SK-N-SH treated with all-trans-retinoic acid at 6 μM for 48 hours (cell line): ENCODE measurements around the gene TOP2B.

Experiments
- ATAC-seq: fragments of 200-7000 bp; cut with Tn5 transposase; 3 replicates; pipeline ENCODE4 v1.9.1; 2020; ENCODE audit warnings: mild to moderate bottlenecking, moderate library complexity
- BACH2 ChIP-seq: fragments of 250-450 bp; sonication (Bioruptor Pico); IDR thresholded peaks from 2 replicates; pipeline ENCODE4 v1.9.0; 2021; ENCODE audit warnings: mild to moderate bottlenecking, borderline replicate concordance
- CREB5 ChIP-seq: fragments of 250-450 bp; sonication (Bioruptor Pico); IDR thresholded peaks from 2 replicates; pipeline ENCODE4 v1.5.1; 2020; ENCODE audit warnings: low read depth, mild to moderate bottlenecking, moderate library complexity
- CSRNP3 ChIP-seq: fragments of 250-450 bp; sonication (Bioruptor Pico); IDR thresholded peaks from 2 replicates; pipeline ENCODE4 v1.5.1; 2021; ENCODE audit warnings: mild to moderate bottlenecking, moderate library complexity
- GLIS3 ChIP-seq: fragments of 250-450 bp; sonication (Bioruptor Pico); IDR thresholded peaks from 2 replicates; pipeline ENCODE4 v1.5.0; 2020; ENCODE audit warnings: mild to moderate bottlenecking, moderate library complexity
- ISL1 ChIP-seq: fragments of 250-450 bp; sonication (Bioruptor Pico); IDR thresholded peaks from 2 replicates; pipeline ENCODE4 v2.1.2; 2022; ENCODE audit warnings: mild to moderate bottlenecking, moderate library complexity
- OSR1 ChIP-seq: fragments of 250-450 bp; sonication (Bioruptor Pico); IDR thresholded peaks from 2 replicates; pipeline ENCODE4 v1.8.0; 2022; ENCODE audit warnings: moderate library complexity, mild to moderate bottlenecking, inconsistent platforms
- PATZ1 ChIP-seq: fragments of 250-450 bp; sonication (Bioruptor Pico); IDR thresholded peaks from 2 replicates; pipeline ENCODE4 v1.8.0; 2020; ENCODE audit warnings: mild to moderate bottlenecking, moderate library complexity, borderline replicate concordance
- PPARA ChIP-seq: fragments of 250-450 bp; sonication (Bioruptor Pico); IDR thresholded peaks from 2 replicates; pipeline ENCODE4 v1.5.0; 2020; ENCODE audit warnings: mild to moderate bottlenecking, borderline replicate concordance
- ZC3H10 ChIP-seq: fragments of 250-450 bp; sonication (Bioruptor Pico); IDR thresholded peaks from 2 replicates; pipeline ENCODE4 v1.5.1; 2021; ENCODE audit warnings: mild to moderate bottlenecking, moderate library complexity
- ZFP3 ChIP-seq: fragments of 250-450 bp; sonication (Bioruptor Pico); IDR thresholded peaks from 2 replicates; pipeline ENCODE4 v1.5.0; 2020; ENCODE audit warnings: mild to moderate bottlenecking, moderate library complexity
- ZFP30 ChIP-seq: fragments of 450-650 bp; formaldehyde crosslinking; IDR thresholded peaks from 2 replicates; pipeline ENCODE4 v1.5.0; 2022; ENCODE audit warnings: mild to moderate bottlenecking, moderate library complexity
- ZNF565 ChIP-seq: fragments of 450-650 bp; formaldehyde crosslinking; conservative IDR thresholded peaks from 2 replicates; pipeline ENCODE4 v1.5.0; 2020; ENCODE audit warnings: low read depth, mild to moderate bottlenecking, moderate library complexity
- ZNF8 ChIP-seq: fragments of 450-650 bp; formaldehyde crosslinking; IDR thresholded peaks from 2 replicates; pipeline ENCODE4 v1.5.0; 2020; ENCODE audit warnings: mild to moderate bottlenecking, moderate library complexity
- TF ChIP-seq, protein P1 (sequence below): fragments of 250-450 bp; sonication (Bioruptor Pico); IDR thresholded peaks from 2 replicates; pipeline ENCODE4 v1.8.0; 2021; ENCODE audit warnings: low read depth, mild to moderate bottlenecking, moderate library complexity, borderline replicate concordance

Gene TOP2B

GRCh38 chr3:25678581-25678980 is 13.9 kb upstream of the TOP2B start:
- ATAC-seq: no peak
- TF ChIP-seq ZC3H10 (no peak), ZFP3 (no peak), ISL1 (CRISPR knock-in tag) (no peak), PATZ1 (CRISPR knock-in tag) (no peak), CREB5 (no peak), ZFP30 (CRISPR knock-in tag) (no peak), OSR1 (CRISPR knock-in tag) (no peak), PPARA (CRISPR knock-in tag) (no peak), ZNF565 (CRISPR knock-in tag) (no peak)
- TF ChIP-seq, protein P1, sequence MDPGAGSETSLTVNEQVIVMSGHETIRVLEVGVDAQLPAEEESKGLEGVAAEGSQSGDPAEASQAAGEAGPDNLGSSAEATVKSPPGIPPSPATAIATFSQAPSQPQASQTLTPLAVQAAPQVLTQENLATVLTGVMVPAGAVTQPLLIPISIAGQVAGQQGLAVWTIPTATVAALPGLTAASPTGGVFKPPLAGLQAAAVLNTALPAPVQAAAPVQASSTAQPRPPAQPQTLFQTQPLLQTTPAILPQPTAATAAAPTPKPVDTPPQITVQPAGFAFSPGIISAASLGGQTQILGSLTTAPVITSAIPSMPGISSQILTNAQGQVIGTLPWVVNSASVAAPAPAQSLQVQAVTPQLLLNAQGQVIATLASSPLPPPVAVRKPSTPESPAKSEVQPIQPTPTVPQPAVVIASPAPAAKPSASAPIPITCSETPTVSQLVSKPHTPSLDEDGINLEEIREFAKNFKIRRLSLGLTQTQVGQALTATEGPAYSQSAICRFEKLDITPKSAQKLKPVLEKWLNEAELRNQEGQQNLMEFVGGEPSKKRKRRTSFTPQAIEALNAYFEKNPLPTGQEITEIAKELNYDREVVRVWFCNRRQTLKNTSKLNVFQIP (CRISPR knock-in tag): no peak
- TF ChIP-seq, all 23 proteins: peak for 0

DNA sequence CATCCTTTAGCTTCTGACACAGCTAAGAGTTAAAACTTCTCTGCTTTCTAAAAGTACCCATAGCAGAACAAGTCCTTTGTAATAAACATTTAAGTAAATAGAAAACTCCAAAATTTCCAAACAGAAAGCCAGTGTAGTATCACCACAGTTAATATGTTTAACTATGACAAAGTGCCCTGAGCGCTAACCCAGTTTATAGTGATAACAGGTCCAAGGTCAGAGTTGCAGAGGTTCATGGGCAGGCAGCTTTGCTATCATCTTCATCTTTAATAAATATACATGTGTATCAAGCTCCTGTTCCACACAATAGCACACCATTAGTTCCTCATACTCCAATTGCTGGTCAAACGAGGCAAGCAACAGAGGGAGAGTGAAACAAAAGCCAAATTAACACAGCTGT is 12.4 kb upstream of the TOP2B start:
- TF ChIP-seq ZNF565 (CRISPR knock-in tag): no peak
- no peak for TF ChIP-seq PATZ1 (CRISPR knock-in tag)
- TF ChIP-seq CREB5: no peak
- ATAC-seq: no peak

DNA sequence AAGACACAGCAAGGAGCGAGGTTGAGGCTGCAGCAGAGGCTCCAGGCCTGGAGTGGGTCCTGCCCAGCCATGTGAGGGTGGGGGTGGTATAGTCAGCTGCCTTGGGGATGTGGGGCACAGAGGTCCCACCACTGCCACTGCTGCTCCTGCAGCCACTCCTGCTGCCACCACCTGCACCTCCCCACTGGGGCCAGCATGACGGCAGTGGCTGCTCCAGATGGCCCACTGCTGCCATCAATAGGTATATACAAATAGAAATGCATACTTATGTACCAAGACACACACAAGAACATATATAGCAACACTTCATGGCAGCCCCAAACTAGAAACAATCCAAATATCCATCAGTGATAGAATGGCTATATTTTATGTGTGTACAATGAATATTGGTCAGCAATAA is 10.0 kb upstream of the TOP2B start:
- TF ChIP-seq GLIS3 (CRISPR knock-in tag): no peak
- no peak for TF ChIP-seq ZNF8 (CRISPR knock-in tag)
- TF ChIP-seq PATZ1 (CRISPR knock-in tag): no peak
- no peak for TF ChIP-seq CSRNP3
- no peak for TF ChIP-seq BACH2 (CRISPR knock-in tag)
- TF ChIP-seq ZNF565 (CRISPR knock-in tag): no peak
- no peak for ATAC-seq

- no peak for ATAC-seq
- TF ChIP-seq PPARA (CRISPR knock-in tag) (no peak), BACH2 (CRISPR knock-in tag) (no peak), ZC3H10 (no peak)
These were observed 9.1 kb upstream of the TOP2B start for GRCh38 chr3:25673738-25674298.
